WTC11 (cell line): ENCODE data around the gene ACOXL.

Experiments used
- CBFB ChIP-seq: sonication (generic); formaldehyde crosslinking; IDR thresholded peaks from 2 replicates; pipeline ENCODE4 v1.8.1; 2022; ENCODE audit warnings: mild to moderate bottlenecking, low read depth, missing genetic modification reagents
- CREB1 ChIP-seq: sonication (generic); formaldehyde crosslinking; IDR thresholded peaks from 2 replicates; pipeline ENCODE4 v1.8.0; 2023; ENCODE audit warnings: mild to moderate bottlenecking, missing genetic modification reagents
- HMGA2 ChIP-seq: fragments of 250-450 bp; sonication (Bioruptor Pico); IDR thresholded peaks from 2 replicates; pipeline ENCODE4 v1.4.0; 2021; ENCODE audit warnings: mild to moderate bottlenecking, moderate library complexity
- MXD4 ChIP-seq: fragments of 250-450 bp; sonication (Bioruptor Pico); IDR thresholded peaks from 2 replicates; pipeline ENCODE4 v1.8.0; 2021; ENCODE audit warnings: mild to moderate bottlenecking, moderate library complexity, borderline replicate concordance
- NFYB ChIP-seq: sonication (generic); formaldehyde crosslinking; conservative IDR thresholded peaks from 2 replicates; pipeline ENCODE4 v1.8.0; 2022; ENCODE audit warnings: low read depth, missing genetic modification reagents
- NR1H2 ChIP-seq: sonication (generic); formaldehyde crosslinking; IDR thresholded peaks from 2 replicates; pipeline ENCODE4 v1.9.0; 2021; ENCODE audit warnings: mild to moderate bottlenecking, moderate library complexity, missing genetic modification reagents
- SMAD3 ChIP-seq: sonication (generic); formaldehyde crosslinking; IDR thresholded peaks from 2 replicates; pipeline ENCODE4 v1.8.0; 2022; ENCODE audit warnings: missing genetic modification reagents, mild to moderate bottlenecking, borderline replicate concordance
- TP53 ChIP-seq: sonication (generic); formaldehyde crosslinking; IDR thresholded peaks from 2 replicates; pipeline ENCODE4 v1.8.1; 2023; ENCODE audit warnings: mild to moderate bottlenecking, missing genetic modification reagents
- TF ChIP-seq, protein P1 (sequence below): fragments of 200-600 bp; IDR thresholded peaks from 2 replicates; pipeline ENCODE4 v1.8.0; 2022; ENCODE audit warnings: antibody characterized with exemption
- TF ChIP-seq, protein P2 (sequence below): sonication (generic); formaldehyde crosslinking; IDR thresholded peaks from 2 replicates; pipeline ENCODE4 v1.8.1; 2023; ENCODE audit warnings: mild to moderate bottlenecking, missing genetic modification reagents, moderate library complexity
- TF ChIP-seq, protein P3 (sequence below): sonication (generic); formaldehyde crosslinking; IDR thresholded peaks from 2 replicates; pipeline ENCODE4 v1.8.1; 2023; ENCODE audit warnings: mild to moderate bottlenecking, missing genetic modification reagents

DNA sequence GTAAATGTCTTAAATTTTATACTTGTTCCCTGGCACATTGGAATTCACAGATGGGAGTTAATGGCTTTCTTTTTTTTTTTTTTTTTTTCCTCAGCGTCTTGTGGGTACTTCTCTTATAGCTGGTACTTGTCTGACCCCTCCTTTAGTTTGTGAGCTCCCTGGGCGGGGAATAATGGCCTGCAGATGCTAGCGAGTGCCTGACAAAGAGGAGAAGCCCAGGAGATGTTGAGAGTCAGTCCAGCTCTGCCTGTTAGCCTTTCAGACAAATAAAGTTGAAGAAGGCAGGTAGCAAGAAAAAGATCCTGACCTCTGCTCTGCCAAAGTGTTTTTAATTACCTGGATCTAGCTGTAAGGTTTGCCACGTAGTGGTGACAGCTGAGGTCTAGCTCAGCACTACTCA lies 395.0 kb downstream of the ACOXL start:
- TF ChIP-seq, protein P1, sequence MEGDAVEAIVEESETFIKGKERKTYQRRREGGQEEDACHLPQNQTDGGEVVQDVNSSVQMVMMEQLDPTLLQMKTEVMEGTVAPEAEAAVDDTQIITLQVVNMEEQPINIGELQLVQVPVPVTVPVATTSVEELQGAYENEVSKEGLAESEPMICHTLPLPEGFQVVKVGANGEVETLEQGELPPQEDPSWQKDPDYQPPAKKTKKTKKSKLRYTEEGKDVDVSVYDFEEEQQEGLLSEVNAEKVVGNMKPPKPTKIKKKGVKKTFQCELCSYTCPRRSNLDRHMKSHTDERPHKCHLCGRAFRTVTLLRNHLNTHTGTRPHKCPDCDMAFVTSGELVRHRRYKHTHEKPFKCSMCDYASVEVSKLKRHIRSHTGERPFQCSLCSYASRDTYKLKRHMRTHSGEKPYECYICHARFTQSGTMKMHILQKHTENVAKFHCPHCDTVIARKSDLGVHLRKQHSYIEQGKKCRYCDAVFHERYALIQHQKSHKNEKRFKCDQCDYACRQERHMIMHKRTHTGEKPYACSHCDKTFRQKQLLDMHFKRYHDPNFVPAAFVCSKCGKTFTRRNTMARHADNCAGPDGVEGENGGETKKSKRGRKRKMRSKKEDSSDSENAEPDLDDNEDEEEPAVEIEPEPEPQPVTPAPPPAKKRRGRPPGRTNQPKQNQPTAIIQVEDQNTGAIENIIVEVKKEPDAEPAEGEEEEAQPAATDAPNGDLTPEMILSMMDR: no peak
- TF ChIP-seq HMGA2 (no peak), CBFB (CRISPR knock-in tag) (no peak), MXD4 (CRISPR knock-in tag) (no peak), NR1H2 (CRISPR knock-in tag) (no peak), CREB1 (CRISPR knock-in tag) (no peak), NFYB (CRISPR knock-in tag) (no peak), SMAD3 (CRISPR knock-in tag) (no peak), TP53 (CRISPR knock-in tag) (no peak)
- TF ChIP-seq, protein P2, sequence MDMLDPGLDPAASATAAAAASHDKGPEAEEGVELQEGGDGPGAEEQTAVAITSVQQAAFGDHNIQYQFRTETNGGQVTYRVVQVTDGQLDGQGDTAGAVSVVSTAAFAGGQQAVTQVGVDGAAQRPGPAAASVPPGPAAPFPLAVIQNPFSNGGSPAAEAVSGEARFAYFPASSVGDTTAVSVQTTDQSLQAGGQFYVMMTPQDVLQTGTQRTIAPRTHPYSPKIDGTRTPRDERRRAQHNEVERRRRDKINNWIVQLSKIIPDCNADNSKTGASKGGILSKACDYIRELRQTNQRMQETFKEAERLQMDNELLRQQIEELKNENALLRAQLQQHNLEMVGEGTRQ: no peak
- TF ChIP-seq, protein P3, sequence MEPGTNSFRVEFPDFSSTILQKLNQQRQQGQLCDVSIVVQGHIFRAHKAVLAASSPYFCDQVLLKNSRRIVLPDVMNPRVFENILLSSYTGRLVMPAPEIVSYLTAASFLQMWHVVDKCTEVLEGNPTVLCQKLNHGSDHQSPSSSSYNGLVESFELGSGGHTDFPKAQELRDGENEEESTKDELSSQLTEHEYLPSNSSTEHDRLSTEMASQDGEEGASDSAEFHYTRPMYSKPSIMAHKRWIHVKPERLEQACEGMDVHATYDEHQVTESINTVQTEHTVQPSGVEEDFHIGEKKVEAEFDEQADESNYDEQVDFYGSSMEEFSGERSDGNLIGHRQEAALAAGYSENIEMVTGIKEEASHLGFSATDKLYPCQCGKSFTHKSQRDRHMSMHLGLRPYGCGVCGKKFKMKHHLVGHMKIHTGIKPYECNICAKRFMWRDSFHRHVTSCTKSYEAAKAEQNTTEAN: no peak
